Motor neuron (in vitro differentiated cells): ENCODE results near the gene GRIK2. TPM values are rescaled to one million over a fixed set of nuclear protein-coding genes. Genes with fewer than 3 reads are reported as not detected.
A peak's percentile ranks its signal among the peaks of the same experiment; 100 is the strongest.

Source experiments
- ATAC-seq, 8 experiments: fragments of 200-7000 bp; cut with Tn5 transposase; replicated peaks in 6 of 8; 2 replicates each; pipeline ENCODE4 v1.8.0; 2021; ENCODE audit warnings: mild to moderate bottlenecking in 8 of 8, moderate library complexity in 8 of 8
- H3K27ac ChIP-seq, 2 donors: fragments of 250-450 bp; sonication (Bioruptor Pico); 2 replicates each; pipeline ENCODE4 v1.9.0; 2021; ENCODE audit warnings: antibody characterized with exemption in 2 of 2, mild to moderate bottlenecking in 2 of 2, moderate library complexity in 1 of 2
- H3K4me1 ChIP-seq, 2 donors: fragments of 250-450 bp; sonication (Bioruptor Pico); replicated peaks in 1 of 2; 2 replicates each; pipeline ENCODE4 v1.6.1; 2021; ENCODE audit warnings: antibody characterized with exemption in 2 of 2, mild to moderate bottlenecking in 2 of 2, moderate library complexity in 1 of 2
- H3K4me3 ChIP-seq, 5 donors: fragments of 250-450 bp; sonication (Bioruptor Pico); 2 replicates each; pipeline ENCODE4 v1.9.0; 2021; ENCODE audit warnings: antibody characterized with exemption in 5 of 5, mild to moderate bottlenecking in 5 of 5, moderate library complexity in 4 of 5
- WGBS, 10 experiments: fragments of 450-650 bp; shearing (Covaris generic); methylation state at CpG; one replicate each; pipeline ENCODE4 v1.0.0; 2022; 5-methylcytosine and 5-hydroxymethylcytosine counted together
- in situ Hi-C, 9 experiments: fragments of 400-800 bp; cut with MboI; loops; one replicate each; pipeline ENCODE4 v1.15.0; 2021; ENCODE audit warnings: low sequenced_read_pairs in 9 of 9, low pct_unique_long_range_greater_than_20kb in 2 of 9; ENCODE audit not compliant: unreplicated experiment in 9 of 9
- total RNA-seq, 8 experiments: library from RNA; unstranded; fragments of 300-600 nt; gene quantifications; 2 replicates each; pipeline versions ENCODE4 v1.2.3 to v1.2.4, GENCODE V29; 2022

Gene GRIK2
- total RNA-seq, 8 experiments from 2014 or later: 1.9 to 27.1 (median 10.6) TPM

DNA sequence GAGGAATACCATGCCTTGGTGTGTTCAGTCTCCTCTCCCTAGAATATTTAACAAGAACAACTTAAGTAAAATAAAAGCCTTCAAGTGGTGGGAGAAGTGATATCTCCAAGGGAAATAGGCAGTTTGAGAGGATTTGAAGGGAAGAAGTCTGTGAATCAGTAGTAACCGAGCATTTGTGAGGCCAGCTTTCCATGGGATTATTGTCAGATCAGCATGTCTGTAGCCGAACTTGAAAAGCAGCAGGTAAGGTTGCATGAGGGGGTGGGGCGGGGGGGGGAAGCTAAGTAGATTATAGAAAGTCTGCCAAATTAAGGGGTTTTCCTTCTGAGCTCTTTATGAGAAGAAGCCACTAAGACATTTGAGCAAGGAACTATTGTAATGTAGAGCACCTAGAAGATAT, 92.6 kb downstream of the GRIK2 start:
- no peak for ATAC-seq
- Histone ChIP-seq H3K4me3 (no peak overlapping the region), H3K27ac (no peak overlapping the region), H3K4me1 (peaks cover 0 to 10% of the 10 kb centered on the region in 2 donors)
- 31 to 100% (median 70%) methylated on average over 1 to 2 of the region's 3 CpGs; no CpG with 5 or more reads in 5 of the 10 experiments for WGBS, 10 experiments
- in situ Hi-C loops: no loop called here

DNA sequence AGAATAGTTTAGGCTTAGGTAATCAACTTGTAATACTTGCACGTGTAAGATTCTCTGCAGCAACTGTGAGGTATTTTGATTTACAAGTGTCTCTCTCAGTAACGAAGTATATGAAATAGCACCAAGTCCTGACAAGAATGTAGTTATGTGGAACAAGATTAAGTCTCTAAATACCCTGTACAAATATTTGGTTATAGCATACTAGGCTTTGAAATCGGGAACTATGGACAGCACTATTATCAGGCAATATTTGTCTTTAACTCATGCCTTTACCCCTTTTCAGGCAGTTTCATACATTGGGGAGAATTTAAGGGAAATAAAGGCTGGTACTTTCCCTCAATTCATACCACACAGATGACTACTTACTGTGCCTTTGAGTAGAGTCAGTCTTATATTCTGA, 93.2 kb downstream of the GRIK2 start:
- ATAC-seq: peak in 1 of 8 experiments; percentile 76
- Histone ChIP-seq H3K4me1 (peaks cover 0 to 10% of the 10 kb centered on the region in 2 donors), H3K4me3 (no peak overlapping the region), H3K27ac (no peak overlapping the region)
- WGBS, 10 experiments: 7 to 100% (median 86%) methylated on average over 1 to 3 of the region's 3 CpGs; no CpG with 5 or more reads in 3 of the 10 experiments
- in situ Hi-C loops: no loop called here

DNA sequence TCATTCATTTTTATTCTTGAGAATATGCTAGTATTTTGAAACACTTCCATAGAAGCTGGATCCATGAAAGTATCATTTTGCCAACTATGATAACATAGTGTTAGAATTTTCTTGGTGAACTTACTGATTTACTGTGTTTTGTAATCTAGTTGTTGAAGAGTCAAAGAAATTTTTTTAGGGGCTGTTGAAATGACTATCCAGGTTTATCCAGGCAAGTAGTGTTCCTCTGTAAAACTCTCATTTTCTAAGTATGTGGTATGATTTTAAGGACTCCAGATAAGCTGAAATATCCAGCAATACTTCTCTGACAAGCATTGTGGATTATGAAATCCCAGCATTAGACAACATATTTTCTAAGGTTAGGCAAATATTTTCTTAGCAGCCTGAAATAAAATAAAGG, 95.9 kb downstream of the GRIK2 start:
- Histone ChIP-seq H3K4me1 (peaks cover 0 to 10% of the 10 kb centered on the region in 2 donors), H3K4me3 (no peak overlapping the region), H3K27ac (no peak overlapping the region)
- in situ Hi-C loops: no loop called here
- no peak for ATAC-seq

- no peak overlapping the region for H3K27ac ChIP-seq
- peaks cover 0 to 1% of the 10 kb centered on the region in 2 donors for H3K4me1 ChIP-seq
- 43 to 100% (median 65%) methylated on average over 1 to 3 of the region's 3 CpGs for whole genome bisulfite sequencing, 10 experiments
- ATAC-seq: no peak
- H3K4me3 ChIP-seq: no peak overlapping the region
- in situ Hi-C loops: no loop called here
Observed at GRCh38 chr6:101490857-101491256, 97.3 kb downstream of the GRIK2 start.

DNA sequence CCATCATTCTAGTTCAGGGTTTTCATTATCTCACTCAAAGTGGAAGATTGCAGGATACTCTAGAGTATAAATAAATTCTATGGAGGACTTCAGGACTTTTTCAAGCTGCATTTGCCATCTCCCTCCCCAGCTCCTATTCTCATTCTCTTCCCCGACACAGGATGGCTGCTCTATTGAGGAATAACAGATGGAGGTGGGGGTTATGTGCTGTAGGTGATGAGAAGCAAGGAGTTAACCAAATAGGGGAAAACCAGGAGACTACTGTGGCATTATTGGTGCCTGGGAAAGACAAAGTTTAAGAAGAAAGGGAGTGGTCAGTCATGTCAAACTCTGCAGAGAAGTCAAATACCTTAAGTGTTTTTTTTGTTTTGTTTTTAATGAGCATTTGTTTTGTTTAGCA, 109.3 kb downstream of the GRIK2 start:
- Histone ChIP-seq H3K27ac (no peak overlapping the region), H3K4me3 (no peak overlapping the region), H3K4me1 (no peaks in the 10 kb centered on the region)
- ATAC-seq: no peak
- in situ Hi-C loops: no loop called here
- whole genome bisulfite sequencing, 10 experiments: 0 to 57% (median 50%) methylated on average over 1 of the region's 1 CpG; no CpG with 5 or more reads in 4 of the 10 experiments

DNA sequence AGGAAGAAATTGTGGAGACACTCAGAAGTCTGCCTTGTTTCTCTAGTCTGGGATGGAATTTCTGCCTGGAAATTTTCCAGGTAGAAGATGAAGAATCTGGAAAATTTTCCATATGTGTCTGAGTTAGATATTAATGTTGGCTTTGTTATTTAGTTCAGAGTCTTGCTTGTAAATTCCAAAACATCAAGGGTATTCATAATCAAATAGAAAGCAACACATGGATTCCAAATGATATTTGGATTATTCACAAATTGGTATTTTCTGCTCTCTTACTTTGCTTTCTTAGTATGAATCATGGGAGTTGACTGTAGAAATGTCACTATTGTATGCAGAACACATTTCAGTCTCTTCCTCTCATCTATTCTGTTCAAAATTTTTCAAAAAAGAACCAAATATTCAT, 116.0 kb downstream of the GRIK2 start:
- ATAC-seq: no peak
- Histone ChIP-seq H3K4me3 (no peak overlapping the region), H3K27ac (no peak overlapping the region), H3K4me1 (no peaks in the 10 kb centered on the region)
- in situ Hi-C loops: no loop called here

- Histone ChIP-seq H3K4me3 (no peak overlapping the region), H3K4me1 (no peaks in the 10 kb centered on the region), H3K27ac (no peak overlapping the region)
- in situ Hi-C loops: no loop called here
- WGBS, 10 experiments: 75 to 100% (median 100%) methylated on average over 1 of the region's 1 CpG; no CpG with 5 or more reads in 3 of the 10 experiments
- no peak for ATAC-seq
Observed at GRCh38 chr6:101513181-101513580, 119.7 kb downstream of the GRIK2 start.

GRCh38 chr6:101516578-101516977, 123.1 kb downstream of the GRIK2 start:
- Histone ChIP-seq H3K27ac (no peak overlapping the region), H3K4me1 (no peaks in the 10 kb centered on the region), H3K4me3 (no peak overlapping the region)
- no peak for ATAC-seq
- in situ Hi-C loops: no loop called here

DNA sequence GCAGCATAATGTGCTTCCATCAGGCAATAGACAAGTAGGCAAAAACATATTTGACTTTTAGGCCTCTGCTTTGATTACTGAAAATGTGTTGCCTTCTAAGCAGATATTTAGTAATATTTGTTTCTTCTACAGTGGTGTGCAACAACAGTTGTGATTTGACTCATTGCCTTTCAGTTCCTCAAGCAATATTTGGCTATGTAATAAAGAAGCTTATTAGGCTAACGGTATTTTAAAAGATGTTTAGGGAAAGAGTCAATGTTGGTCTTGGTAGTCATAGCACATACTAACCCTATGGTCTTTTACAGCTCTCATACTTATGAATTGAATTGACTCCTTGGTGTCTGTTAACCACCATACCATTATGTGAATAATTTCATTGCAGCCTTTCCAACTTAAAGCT, 124.1 kb downstream of the GRIK2 start:
- in situ Hi-C loops: no loop called here
- H3K27ac ChIP-seq: no peak overlapping the region
- no peak overlapping the region for H3K4me3 ChIP-seq
- no peak for ATAC-seq
- 0 to 100% (median 100%) methylated on average over 1 of the region's 1 CpG; no CpG with 5 or more reads in 2 of the 10 experiments for WGBS, 10 experiments
- H3K4me1 ChIP-seq: no peaks in the 10 kb centered on the region

GRCh38 chr6:101522254-101522653, 128.7 kb downstream of the GRIK2 start:
- no peak overlapping the region for H3K27ac ChIP-seq
- no peak for ATAC-seq
- 35 to 100% (median 94%) methylated on average over 2 of the region's 2 CpGs; no CpG with 5 or more reads in 2 of the 10 experiments for WGBS, 10 experiments
- in situ Hi-C loops: no loop called here
- H3K4me1 ChIP-seq: no peaks in the 10 kb centered on the region
- no peak overlapping the region for H3K4me3 ChIP-seq

- no peak for ATAC-seq
- no peak overlapping the region for H3K4me3 ChIP-seq
- H3K27ac ChIP-seq: no peak overlapping the region
- WGBS, 10 experiments: 49 to 100% (median 85%) methylated on average over 2 to 3 of the region's 3 CpGs
- in situ Hi-C loops: no loop called here
- no peaks in the 10 kb centered on the region for H3K4me1 ChIP-seq
Observed at GRCh38 chr6:101527467-101527866, 134.0 kb downstream of the GRIK2 start.

DNA sequence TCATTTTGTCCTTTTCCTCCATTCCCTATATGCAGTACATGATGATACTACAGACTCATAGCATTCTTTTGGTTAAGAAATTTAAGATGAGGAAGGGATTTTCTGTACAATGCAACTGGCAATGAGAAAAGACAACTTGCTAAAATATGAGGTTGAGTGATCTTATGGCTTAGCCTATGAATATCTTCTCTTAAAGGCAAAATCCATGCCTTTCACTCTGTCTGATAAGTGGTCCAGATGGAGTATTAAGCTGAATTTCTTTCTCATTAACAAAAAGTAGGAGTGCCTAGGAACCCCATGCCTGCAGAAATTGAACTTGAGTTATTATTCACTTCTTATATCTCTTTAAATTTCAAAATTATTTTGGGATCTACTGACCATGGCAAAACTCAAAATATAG, 135.3 kb downstream of the GRIK2 start:
- no peak for ATAC-seq
- in situ Hi-C loops: no loop called here
- Histone ChIP-seq H3K4me3 (no peak overlapping the region), H3K4me1 (no peaks in the 10 kb centered on the region), H3K27ac (no peak overlapping the region)

- no peak overlapping the region for H3K4me3 ChIP-seq
- no peak overlapping the region for H3K27ac ChIP-seq
- WGBS, 10 experiments: 10 to 91% (median 66%) methylated on average over 1 to 2 of the region's 2 CpGs; no CpG with 5 or more reads in 2 of the 10 experiments
- no peaks in the 10 kb centered on the region for H3K4me1 ChIP-seq
- ATAC-seq: no peak
- in situ Hi-C loops: no loop called here
Observed at GRCh38 chr6:101531538-101531937, 138.0 kb downstream of the GRIK2 start.

DNA sequence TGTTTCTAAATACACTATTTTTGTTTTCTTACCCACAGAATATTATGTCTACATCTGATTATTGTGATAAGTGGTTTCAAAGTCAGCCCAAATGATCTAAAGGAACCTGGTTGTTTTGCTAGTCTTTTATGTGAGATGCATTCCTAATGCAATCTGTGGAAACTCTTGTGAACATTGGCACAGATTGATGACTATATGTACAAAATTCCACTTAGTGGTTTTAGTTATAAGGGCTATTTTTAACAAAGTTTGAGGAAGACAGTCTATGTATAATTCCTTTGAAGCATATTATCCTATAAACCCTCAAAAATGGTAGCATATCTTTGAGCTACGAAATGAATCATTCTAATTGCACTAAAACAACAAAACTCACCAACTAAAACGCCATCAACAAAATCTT, 140.9 kb downstream of the GRIK2 start:
- WGBS, 10 experiments: 23 to 100% (median 100%) methylated on average over 1 to 2 of the region's 2 CpGs; no CpG with 5 or more reads in 1 of the 10 experiments
- Histone ChIP-seq H3K4me3 (no peak overlapping the region), H3K4me1 (peaks cover 2 to 6% of the 10 kb centered on the region in 2 donors), H3K27ac (no peak overlapping the region)
- ATAC-seq: peak in 1 of 8 experiments; percentile 16
- in situ Hi-C loops: no loop called here

DNA sequence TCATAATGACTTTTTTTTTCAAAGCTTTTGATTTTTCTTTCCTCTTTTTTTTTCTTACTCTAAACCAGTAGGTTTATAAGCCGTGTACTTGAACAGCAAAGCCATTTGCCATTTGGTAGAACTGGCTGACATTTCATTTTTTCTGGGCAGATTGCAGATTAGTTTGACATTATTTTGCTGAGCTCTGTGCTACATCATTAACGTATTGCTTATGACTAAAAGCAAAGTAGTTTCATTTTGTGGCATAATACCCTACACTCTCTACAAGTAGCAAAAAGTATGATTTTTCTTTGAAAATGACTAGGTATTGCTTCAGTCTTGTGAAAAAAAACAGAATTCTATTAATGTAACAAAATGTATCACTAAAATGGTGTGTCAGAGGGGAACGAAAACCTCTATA, 141.3 kb downstream of the GRIK2 start:
- ATAC-seq: no peak
- Histone ChIP-seq H3K4me3 (no peak overlapping the region), H3K4me1 (peaks cover 2 to 6% of the 10 kb centered on the region in 2 donors), H3K27ac (no peak overlapping the region)
- WGBS, 10 experiments: 10 to 94% (median 77%) methylated on average over 2 to 3 of the region's 3 CpGs; no CpG with 5 or more reads in 1 of the 10 experiments
- in situ Hi-C loops: no loop called here
